SK-N-SH treated with all-trans-retinoic acid at 6 μM for 48 hours (cell line): Measurements from ENCODE around the gene PCTP.

Source experiments
- CREB5 ChIP-seq: fragments of 250-450 bp; sonication (Bioruptor Pico); IDR thresholded peaks from 2 replicates; pipeline ENCODE4 v1.5.1; 2020; ENCODE audit warnings: low read depth, mild to moderate bottlenecking, moderate library complexity
- CSDC2 ChIP-seq: fragments of 250-450 bp; sonication (Bioruptor Pico); IDR thresholded peaks from 2 replicates; pipeline ENCODE4 v1.5.0; 2020; ENCODE audit warnings: mild to moderate bottlenecking, moderate library complexity
- TCF4 ChIP-seq: fragments of 250-450 bp; sonication (Bioruptor Pico); IDR thresholded peaks from 2 replicates; pipeline ENCODE4 v1.8.0; 2021; ENCODE audit warnings: mild to moderate bottlenecking, moderate library complexity, borderline replicate concordance
- ZFP3 ChIP-seq: fragments of 250-450 bp; sonication (Bioruptor Pico); IDR thresholded peaks from 2 replicates; pipeline ENCODE4 v1.5.0; 2020; ENCODE audit warnings: mild to moderate bottlenecking, moderate library complexity

GRCh38 chr17:55728361-55728760, 22.5 kb upstream of the PCTP start:
- TF ChIP-seq CREB5 (CRISPR knock-in tag) (no peak), ZFP3 (no peak), CSDC2 (no peak), TCF4 (CRISPR knock-in tag) (no peak)
